HG02870 (cell line): ENCODE measurements around the gene BMAL1.

Experiments used
- ATAC-seq: cut with Tn5 transposase; IDR thresholded peaks from one replicate; pipeline ENCODE4 v1.9.1; 2021; ENCODE audit warnings: mild to moderate bottlenecking, moderate library complexity; ENCODE audit not compliant: unreplicated experiment

The BMAL1 gene

GRCh38 chr11:13338427-13339069 lies 61.0 kb downstream of the BMAL1 start:
- ATAC-seq, result no peak

DNA sequence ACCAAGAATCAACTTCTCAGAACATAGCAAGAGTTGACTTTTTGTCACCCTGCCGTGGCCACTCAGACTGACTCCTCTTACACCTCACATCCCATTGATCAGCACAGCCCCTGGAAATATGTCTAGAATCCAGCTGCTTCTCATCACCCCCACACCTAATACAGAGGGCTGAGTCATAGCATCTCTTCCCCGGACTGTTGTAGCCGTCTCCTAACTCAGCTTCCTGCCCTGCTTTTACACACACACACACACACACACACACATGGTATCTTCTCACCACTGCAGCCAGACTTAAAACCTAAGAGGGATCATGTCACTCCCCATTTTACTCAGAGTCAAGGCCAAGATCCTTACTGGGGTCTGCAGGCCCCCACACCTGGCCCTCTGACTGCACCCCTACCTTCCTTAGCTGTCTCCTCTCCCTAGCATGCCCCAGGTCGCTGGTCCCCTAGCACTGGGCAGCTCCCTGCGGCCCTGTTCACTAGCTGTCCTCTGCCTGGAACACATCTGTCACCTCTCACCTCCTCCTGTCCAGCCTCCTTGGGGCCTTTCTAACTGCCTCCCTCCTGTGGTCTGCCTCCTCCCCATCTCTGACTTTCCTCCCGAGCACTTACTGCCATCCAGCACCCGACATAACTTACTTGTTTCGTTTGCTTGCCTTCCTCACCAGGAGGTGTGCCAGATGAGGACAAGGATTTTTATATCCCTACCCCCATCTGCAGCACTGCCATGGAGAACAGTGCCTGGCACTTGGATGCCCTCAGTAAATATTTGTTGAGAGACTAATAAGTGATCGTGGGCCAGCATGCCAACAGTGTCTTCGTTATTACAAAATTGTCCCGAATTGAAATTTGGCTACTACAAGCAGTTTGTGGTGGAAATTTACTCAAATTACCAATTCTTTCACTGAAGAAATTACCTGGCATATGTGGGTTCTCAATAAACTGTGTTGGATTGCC lies 61.9 kb downstream of the BMAL1 start:
- ATAC-seq, result no peak

GRCh38 chr11:13341026-13341425 lies 63.4 kb downstream of the BMAL1 start:
- ATAC-seq, result no peak

DNA sequence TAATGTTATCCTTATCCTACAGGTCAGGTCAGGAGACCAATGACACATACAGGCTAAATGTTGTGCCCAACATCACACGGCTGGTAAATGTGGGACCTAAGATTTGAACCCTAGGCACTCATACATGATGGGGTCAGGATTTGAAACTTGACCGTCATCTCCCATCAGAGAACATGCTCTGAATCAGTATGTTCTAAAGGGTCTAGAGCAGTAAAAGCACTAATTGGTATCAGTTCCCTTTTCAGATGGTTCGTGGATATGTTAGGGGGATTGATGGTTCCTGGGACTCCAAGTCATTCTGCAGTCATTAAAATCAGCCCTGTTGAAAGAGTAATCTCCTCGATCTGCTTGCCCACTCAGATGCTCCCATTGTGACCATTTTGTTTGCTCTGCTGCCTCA lies 65.5 kb downstream of the BMAL1 start:
- peak; percentile 42 for ATAC-seq

- ATAC-seq, result no peak
Measured at GRCh38 chr11:13343931-13344717, 66.5 kb downstream of the BMAL1 start.

GRCh38 chr11:13344818-13345217 lies 67.2 kb downstream of the BMAL1 start:
- ATAC-seq, result no peak

GRCh38 chr11:13346470-13346869 lies 68.9 kb downstream of the BMAL1 start:
- ATAC-seq, result no peak

- ATAC-seq, result peak; percentile 4
Measured at GRCh38 chr11:13347901-13348300, 70.3 kb downstream of the BMAL1 start.

DNA sequence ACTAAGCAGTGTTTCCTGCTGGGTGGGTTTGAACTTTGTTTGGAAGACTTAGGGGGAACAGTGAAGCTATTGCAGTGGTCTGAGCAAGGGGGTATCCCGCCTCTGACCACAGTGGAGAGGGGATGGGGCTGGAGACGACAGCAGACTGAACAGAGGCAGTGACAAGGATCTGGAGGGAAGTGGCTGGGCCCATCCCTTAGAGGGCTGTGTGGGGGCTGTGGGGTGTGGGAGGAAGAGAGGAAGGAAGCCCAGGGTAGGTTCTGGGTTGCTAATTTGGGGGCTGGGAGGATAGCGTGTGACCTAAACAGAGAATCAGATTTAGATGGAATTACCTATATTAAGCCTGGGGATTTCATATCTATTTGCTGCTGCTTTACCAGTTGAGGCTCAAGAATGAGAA lies 70.7 kb downstream of the BMAL1 start:
- ATAC-seq, result peak; percentile 43

DNA sequence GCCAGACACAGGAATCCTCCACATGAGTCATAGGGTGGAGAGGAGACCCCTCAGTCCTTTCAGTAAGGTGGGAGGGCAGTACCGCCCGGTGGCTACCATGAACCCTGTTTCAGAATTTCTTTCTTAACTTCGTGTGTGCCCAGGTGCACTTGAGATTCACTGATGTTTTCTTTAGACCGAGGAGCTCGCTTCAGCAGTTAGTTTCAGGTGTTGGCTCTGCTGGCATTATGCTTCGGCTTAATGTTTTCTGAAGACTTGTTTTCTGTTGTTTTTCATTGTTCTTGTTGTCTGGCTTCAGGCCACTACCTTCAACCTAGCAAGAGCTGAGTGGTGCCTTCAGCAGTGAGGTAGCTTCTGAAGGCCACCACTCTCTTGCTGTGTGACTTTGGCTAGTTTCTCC lies 71.5 kb downstream of the BMAL1 start:
- ATAC-seq, result no peak

DNA sequence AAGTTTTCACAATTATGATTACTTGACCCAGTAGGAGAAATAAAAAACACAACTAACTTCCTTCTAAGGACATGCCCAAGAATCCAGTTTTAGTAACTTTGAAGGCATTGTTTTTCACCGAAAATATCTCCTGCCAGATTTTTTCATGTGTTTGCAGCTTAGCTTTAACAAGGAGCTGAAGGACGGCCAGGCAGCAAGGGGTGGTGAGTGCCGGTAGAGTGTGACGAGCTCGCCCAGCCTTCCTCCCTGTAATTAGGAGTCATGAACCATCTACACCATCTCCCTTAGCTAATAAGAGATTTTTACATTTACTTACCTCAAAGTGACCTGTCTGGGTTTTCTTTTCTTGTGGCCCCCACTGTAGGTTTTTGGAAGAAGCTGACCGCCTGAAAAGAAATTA lies 72.0 kb downstream of the BMAL1 start:
- no peak for ATAC-seq

DNA sequence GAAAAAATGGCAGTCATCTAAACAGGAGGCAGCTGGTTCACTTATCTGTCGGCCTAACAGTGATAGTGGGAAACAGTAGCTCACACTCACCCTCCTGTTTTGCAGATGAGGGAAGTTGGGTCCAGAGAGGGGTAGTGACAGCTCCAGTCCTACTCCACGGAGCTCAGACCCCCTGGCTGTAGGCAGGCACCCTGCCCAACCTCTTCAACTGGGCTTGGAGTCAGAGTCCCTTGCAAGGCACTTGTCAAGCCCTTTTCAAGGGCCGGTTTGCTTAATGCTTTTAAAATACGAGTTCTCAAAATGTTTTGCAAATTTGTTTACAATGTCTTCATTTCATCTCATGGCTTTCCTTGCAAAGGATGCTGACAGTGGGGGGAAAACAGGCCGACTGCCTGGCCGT lies 75.1 kb downstream of the BMAL1 start:
- no peak for ATAC-seq

DNA sequence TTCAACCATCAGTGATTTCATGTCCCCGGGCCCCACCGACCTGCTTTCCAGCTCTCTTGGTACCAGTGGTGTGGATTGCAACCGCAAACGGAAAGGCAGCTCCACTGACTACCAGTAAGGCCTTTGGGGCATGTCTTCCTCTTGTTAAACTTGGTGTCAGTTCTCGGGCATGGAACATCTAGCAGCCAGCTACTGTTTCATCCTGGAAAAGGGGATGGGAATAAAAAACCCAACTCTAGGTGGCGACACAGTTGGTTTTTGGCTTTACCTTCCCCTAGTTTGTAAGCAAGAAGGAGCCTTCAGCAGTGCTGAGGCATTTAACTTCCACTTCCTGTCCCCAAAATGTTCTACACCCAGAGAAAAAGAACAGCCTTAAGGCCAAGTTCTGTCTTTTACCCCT lies 76.7 kb downstream of the BMAL1 start:
- ATAC-seq, result no peak

GRCh38 chr11:13355191-13355590 lies 77.6 kb downstream of the BMAL1 start:
- no peak for ATAC-seq

DNA sequence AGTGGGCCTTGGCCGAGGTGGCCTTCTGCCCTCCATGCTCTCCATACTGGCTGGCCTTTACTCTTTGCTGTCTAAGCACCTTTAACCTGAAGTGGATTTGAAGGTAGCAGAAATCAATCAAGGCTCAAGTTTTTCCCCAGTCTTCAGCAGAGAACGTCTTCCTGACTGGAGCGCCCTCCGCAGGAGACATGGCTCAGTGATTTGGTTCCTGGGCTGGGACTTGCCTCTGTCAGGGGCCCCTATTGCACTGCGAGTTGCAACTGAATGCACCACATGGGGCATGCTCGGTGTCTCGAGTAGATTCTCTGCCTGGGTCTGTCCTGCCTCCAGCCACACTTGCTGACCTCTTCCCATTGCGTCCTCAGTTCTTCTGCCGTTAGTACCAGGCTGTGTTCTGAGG lies 79.6 kb downstream of the BMAL1 start:
- no peak for ATAC-seq

DNA sequence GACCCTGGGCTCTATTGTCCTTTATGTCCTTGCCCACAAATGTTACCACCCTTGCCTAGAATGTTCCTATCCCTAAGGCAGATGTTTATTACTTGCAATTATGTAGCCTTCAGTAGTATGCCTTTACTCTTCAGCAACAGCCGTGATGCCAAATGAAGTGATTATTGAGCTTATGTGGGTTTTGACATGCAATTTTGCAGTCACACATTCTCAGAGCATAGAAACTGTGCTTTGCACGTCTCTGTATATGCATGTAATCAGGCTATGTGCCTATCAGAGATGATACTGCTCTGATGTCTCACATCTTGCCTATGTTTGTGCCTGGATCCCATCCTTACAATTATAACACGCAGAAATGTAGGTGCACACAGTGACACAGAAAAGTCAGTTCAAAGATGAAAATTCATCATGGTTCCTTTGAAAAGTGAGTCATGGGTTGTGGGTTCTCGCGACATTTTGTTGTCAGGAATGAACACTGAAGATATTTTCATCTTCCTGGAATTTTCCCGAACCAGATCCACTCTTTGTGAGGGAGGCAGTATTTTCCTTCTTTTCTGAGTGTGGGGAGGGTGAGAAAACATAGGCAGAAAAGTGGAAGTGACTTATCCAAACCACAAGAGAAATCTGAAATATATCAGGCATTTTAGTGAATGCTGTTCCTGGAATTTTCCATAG lies 81.1 kb downstream of the BMAL1 start:
- no peak for ATAC-seq

DNA sequence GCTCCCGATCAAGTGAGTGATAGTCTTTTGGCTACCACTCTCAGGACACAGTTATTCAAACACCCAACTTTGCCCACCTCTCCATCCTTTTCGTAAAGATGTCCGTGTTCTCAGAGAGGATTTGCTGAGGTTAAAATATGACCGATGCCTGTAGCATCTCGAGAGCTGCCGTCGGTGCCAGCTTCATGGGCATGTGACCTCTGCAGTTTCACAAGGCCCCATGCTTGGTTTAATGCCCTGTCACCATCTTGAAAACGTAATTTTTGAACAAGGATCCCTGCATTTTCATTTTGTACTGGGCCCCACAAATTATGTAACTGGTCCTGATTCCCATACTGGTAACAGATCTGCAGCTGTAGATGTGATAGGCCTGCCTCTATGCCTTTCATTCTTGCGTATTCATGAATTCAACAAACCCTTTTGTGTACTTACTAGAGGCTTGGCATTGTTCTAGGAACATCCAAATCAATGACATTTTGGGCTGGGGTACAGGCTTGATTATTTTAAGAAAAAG lies 85.1 kb downstream of the BMAL1 start:
- ATAC-seq, result no peak

DNA sequence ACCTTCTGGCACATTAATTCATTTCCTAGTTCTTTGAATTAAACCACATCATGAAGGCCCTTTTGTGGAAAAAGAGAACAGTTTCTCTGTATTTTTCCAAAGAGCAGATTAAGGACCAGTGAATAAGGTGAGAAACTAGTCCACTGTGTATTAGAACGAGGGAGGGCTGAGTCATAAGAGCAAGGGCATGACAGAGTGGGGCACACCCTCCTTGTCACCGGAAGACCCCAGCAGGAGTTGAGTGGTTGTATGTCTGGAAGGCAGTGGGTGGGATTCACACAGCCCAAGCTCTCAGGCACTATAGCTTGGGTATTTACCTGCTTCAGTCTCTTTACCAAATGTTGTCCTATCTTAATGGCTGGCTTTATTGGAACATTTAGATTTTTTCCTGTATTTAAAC lies 86.8 kb downstream of the BMAL1 start:
- no peak for ATAC-seq

DNA sequence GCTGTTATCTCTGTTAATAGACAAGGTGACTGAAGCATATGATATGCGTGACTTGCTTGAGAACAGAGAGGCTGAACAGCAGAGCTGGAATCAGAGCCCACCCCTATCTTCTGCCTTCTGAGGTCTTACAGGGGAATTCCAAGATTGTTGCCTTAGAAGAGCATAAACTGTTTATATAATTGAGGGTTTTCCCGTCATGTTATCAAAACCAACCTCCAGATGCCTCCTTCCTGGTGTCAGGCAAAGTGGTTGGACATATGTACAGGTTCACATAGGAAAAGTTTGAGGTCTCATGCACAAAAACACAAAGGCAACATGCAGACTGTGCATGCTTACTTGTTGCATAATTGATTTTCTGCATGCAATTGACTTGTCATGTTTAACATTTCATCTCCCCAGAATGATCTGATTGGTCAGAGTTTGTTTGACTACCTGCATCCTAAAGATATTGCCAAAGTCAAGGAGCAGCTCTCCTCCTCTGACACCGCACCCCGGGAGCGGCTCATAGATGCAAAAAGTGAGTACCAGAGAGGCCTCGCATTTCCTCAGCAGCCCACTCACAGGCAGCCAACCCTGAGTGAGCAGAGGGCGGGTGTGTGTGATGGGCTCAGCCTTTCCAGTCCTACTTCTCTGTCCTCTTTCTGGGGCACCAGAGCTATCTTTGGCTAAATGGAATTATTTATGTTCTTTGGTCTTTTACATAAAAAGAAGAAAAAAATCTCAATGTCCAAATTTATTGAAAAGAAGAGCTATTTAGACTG lies 88.9 kb downstream of the BMAL1 start:
- ATAC-seq, result no peak

GRCh38 chr11:13367115-13367514 lies 89.5 kb downstream of the BMAL1 start:
- ATAC-seq, result no peak
